Skin of body (tissue), 2 donors: Measurements from ENCODE around the gene GJB4. TPM values are rescaled to one million over a fixed set of nuclear protein-coding genes. Genes with fewer than 3 reads are reported as not detected.
A peak's percentile ranks its signal among the peaks of the same experiment; 100 is the strongest.

Experiments used
- DNase-seq: peaks from one replicate; lab custom pipeline; 2025; lab: John Stamatoyannopoulos, UW
- total RNA-seq: library from RNA; depleted of rRNA; stranded (reverse); fragments of >200 nt; gene quantifications from one replicate; pipeline ENCODE4 v1.2.3, GENCODE V29; 2014

Gene GJB4
- total RNA-seq, 1 donor from 2014 or later, result 4.7 TPM

GRCh38 chr1:34777519-34778321, 18.2 kb downstream of the GJB4 start:
- DNase-seq, result no peak

- DNase-seq, result no peak
Measured at GRCh38 chr1:34778381-34778780, 18.8 kb downstream of the GJB4 start.

GRCh38 chr1:34779005-34779404, 19.5 kb downstream of the GJB4 start:
- DNase-seq, result no peak

GRCh38 chr1:34779526-34779925, 20.0 kb downstream of the GJB4 start:
- no peak for DNase-seq

GRCh38 chr1:34779962-34780361, 20.4 kb downstream of the GJB4 start:
- no peak for DNase-seq

GRCh38 chr1:34780528-34780927, 21.0 kb downstream of the GJB4 start:
- DNase-seq, result no peak

GRCh38 chr1:34781071-34781843, 21.7 kb downstream of the GJB4 start, which contains the start of gene GJB3:
GJB3 (plus strand) TSS chr1:34781214; CDS start chr1:34784763, 3,549 bp downstream.
- DNase-seq, result no peak

- no peak for DNase-seq
Measured at GRCh38 chr1:34781844-34782391, 22.4 kb downstream of the GJB4 start.

- no peak for DNase-seq
Measured at GRCh38 chr1:34784751-34785221, 25.2 kb downstream of the GJB4 start.

- no peak for DNase-seq
Measured at GRCh38 chr1:34785231-34785874, 25.8 kb downstream of the GJB4 start.

GRCh38 chr1:34785875-34786470, 26.4 kb downstream of the GJB4 start:
- no peak for DNase-seq

GRCh38 chr1:34786521-34787325, 27.2 kb downstream of the GJB4 start:
- peak; percentile 29 for DNase-seq

- DNase-seq, result no peak
Measured at GRCh38 chr1:34787461-34788420, 28.2 kb downstream of the GJB4 start.

- DNase-seq, result no peak
Measured at GRCh38 chr1:34790985-34791384, 31.4 kb downstream of the GJB4 start.

GRCh38 chr1:34792424-34792823, 32.9 kb downstream of the GJB4 start:
- no peak for DNase-seq

GRCh38 chr1:34792868-34793727, 33.6 kb downstream of the GJB4 start, which contains the start of gene GJA4:
GJA4 (plus strand) TSS chr1:34792999; CDS start chr1:34794214, 1,215 bp downstream.
- DNase-seq, result no peak

GRCh38 chr1:34794001-34794789, 34.7 kb downstream of the GJB4 start:
- DNase-seq, result no peak
